Nephron (organoid): ENCODE measurements around the gene TLE1.
A peak's percentile ranks its signal among the peaks of the same experiment; 100 is the strongest.

Experiments used
- H3K27ac Mint-ChIP-seq, 3 experiments: 2 replicates each; pipeline ENCODE4 v1.8.0; 2020; ENCODE audit warnings: mixed read lengths in 3 of 3, mild to moderate bottlenecking in 2 of 3, moderate library complexity in 1 of 3
- H3K27me3 Mint-ChIP-seq: 2 replicates; pipeline ENCODE4 v1.8.0; 2021; ENCODE audit warnings: low read depth, mild to moderate bottlenecking, moderate library complexity, mixed read lengths
- H3K36me3 Mint-ChIP-seq: 2 replicates; pipeline ENCODE4 v1.8.0; 2020; ENCODE audit warnings: low read depth, mixed read lengths
- H3K4me1 Mint-ChIP-seq: 2 replicates; pipeline ENCODE4 v1.8.0; 2020; ENCODE audit warnings: mixed read lengths
- H3K4me3 Mint-ChIP-seq, 3 experiments: 2 replicates each; pipeline ENCODE4 v1.8.0; 2020; ENCODE audit warnings: mild to moderate bottlenecking in 3 of 3, mixed read lengths in 3 of 3, moderate library complexity in 2 of 3
- H3K9me3 Mint-ChIP-seq: 2 replicates; pipeline ENCODE4 v1.8.0; 2020; ENCODE audit warnings: mixed read lengths
- TF ChIP-seq, protein P1 (sequence below), 3 experiments: fragments of 200-600 bp; sonication (generic); IDR thresholded peaks; one replicate each; pipeline ENCODE4 v1.5.0; 2021; ENCODE audit warnings: antibody characterized with exemption in 3 of 3; ENCODE audit not compliant: unreplicated experiment in 3 of 3

Gene TLE1

DNA sequence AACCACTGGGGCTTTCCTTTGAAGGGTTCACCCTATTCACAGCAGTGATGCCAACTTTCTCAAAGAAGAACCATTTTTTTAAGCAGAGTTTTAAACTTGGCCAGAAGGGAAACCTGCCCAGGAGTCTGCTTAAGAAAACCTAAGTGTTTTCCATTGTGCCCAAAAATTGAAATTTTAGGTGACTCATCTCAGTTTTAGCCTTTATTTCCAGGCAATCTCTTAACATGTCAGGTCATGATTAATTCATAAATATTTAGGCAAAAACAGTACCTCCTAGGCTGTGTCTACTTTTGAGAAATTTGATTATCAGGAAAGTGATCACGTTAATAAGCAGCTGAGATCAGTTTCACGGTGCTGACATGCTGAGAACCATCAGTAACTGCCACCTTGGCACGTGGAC, 61.9 kb downstream of the TLE1 start:
- Mint-ChIP-seq H3K27ac (no peak overlapping the region), H3K9me3 (no peaks in the 10 kb centered on the region), H3K4me1 (peaks cover 21% of the 10 kb centered on the region), H3K27me3 (no peaks in the 10 kb centered on the region), H3K4me3 (no peak overlapping the region), H3K36me3 (peaks cover 46% of the 10 kb centered on the region)
- TF ChIP-seq, protein P1, sequence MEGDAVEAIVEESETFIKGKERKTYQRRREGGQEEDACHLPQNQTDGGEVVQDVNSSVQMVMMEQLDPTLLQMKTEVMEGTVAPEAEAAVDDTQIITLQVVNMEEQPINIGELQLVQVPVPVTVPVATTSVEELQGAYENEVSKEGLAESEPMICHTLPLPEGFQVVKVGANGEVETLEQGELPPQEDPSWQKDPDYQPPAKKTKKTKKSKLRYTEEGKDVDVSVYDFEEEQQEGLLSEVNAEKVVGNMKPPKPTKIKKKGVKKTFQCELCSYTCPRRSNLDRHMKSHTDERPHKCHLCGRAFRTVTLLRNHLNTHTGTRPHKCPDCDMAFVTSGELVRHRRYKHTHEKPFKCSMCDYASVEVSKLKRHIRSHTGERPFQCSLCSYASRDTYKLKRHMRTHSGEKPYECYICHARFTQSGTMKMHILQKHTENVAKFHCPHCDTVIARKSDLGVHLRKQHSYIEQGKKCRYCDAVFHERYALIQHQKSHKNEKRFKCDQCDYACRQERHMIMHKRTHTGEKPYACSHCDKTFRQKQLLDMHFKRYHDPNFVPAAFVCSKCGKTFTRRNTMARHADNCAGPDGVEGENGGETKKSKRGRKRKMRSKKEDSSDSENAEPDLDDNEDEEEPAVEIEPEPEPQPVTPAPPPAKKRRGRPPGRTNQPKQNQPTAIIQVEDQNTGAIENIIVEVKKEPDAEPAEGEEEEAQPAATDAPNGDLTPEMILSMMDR (IDR thresholded peaks at IDR 0.05; ENCODE audit: unreplicated experiment in 3 of 3): no peak

- no peak overlapping the region for H3K4me3 Mint-ChIP-seq
- H3K27ac Mint-ChIP-seq: peak overlapping the region in 1 of 3 experiments; percentile 5
- H3K36me3 Mint-ChIP-seq: peaks cover 38% of the 10 kb centered on the region
- TF ChIP-seq, protein P1 (IDR thresholded peaks at IDR 0.05; ENCODE audit: unreplicated experiment in 3 of 3): no peak
- peaks cover 26% of the 10 kb centered on the region for H3K4me1 Mint-ChIP-seq
- H3K9me3 Mint-ChIP-seq: no peaks in the 10 kb centered on the region
- no peaks in the 10 kb centered on the region for H3K27me3 Mint-ChIP-seq
These were observed 62.8 kb downstream of the TLE1 start for GRCh38 chr9:81626511-81626910.

GRCh38 chr9:81625969-81626368, 63.4 kb downstream of the TLE1 start:
- Mint-ChIP-seq H3K27ac (peak overlapping the region in 1 of 3 experiments; percentile 5), H3K4me1 (peaks cover 29% of the 10 kb centered on the region), H3K27me3 (no peaks in the 10 kb centered on the region), H3K9me3 (no peaks in the 10 kb centered on the region), H3K36me3 (peaks cover 37% of the 10 kb centered on the region), H3K4me3 (no peak overlapping the region)
- TF ChIP-seq, protein P1 (IDR thresholded peaks at IDR 0.05; ENCODE audit: unreplicated experiment in 3 of 3): no peak

GRCh38 chr9:81623778-81624177, 65.6 kb downstream of the TLE1 start:
- peaks cover 50% of the 10 kb centered on the region for H3K4me1 Mint-ChIP-seq
- H3K27me3 Mint-ChIP-seq: no peaks in the 10 kb centered on the region
- TF ChIP-seq, protein P1 (IDR thresholded peaks at IDR 0.05; ENCODE audit: unreplicated experiment in 3 of 3): no peak
- no peak overlapping the region for H3K4me3 Mint-ChIP-seq
- peak overlapping the region; percentile 6 to 27 (median 18) for H3K27ac Mint-ChIP-seq
- no peaks in the 10 kb centered on the region for H3K9me3 Mint-ChIP-seq
- peaks cover 48% of the 10 kb centered on the region for H3K36me3 Mint-ChIP-seq

DNA sequence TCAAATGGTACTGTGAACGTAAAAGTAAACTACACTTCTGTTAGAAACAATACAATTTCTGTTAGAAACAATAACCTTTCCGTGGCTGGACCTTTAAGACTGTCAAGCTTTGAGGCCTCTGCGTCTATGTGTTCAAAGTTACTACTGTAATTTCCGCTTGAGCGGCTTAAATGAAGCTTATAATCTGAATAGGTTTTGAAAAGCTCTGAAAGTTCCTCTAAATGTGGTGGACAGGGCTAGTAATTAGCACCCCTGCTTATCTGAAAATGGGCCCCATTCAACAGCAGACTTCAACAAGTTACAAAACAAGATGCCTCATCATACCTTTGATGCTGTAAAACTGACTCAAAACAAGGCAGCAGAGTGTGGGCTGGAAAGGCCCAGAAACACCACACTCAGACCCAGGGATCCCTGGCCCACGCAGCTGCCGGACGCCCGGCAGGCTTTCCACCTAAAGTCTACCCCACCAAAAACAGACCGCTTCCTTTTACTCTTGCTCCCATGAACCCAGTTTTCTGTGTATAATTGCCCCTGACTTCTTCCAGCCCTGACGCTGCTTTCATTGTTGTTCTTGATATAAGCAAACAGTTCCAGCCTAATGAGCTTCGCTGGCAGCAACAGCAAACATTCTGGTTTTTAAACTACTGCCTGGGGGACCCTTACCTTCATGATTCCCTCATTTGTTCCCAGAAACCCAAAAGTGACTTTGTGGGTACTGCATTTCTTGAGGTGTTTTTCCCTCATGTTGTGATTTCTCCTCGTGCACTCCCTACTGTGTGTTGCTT, 66.7 kb downstream of the TLE1 start:
- H3K27me3 Mint-ChIP-seq: no peaks in the 10 kb centered on the region
- H3K9me3 Mint-ChIP-seq: no peaks in the 10 kb centered on the region
- peak overlapping the region; percentile 68 to 85 (median 71) for H3K27ac Mint-ChIP-seq
- peak overlapping the region in 1 of 3 experiments; percentile 7 for H3K4me3 Mint-ChIP-seq
- TF ChIP-seq, protein P1 (IDR thresholded peaks at IDR 0.05; ENCODE audit: unreplicated experiment in 3 of 3): no peak
- H3K4me1 Mint-ChIP-seq: peaks cover 51% of the 10 kb centered on the region
- H3K36me3 Mint-ChIP-seq: peaks cover 55% of the 10 kb centered on the region

- Mint-ChIP-seq H3K9me3 (no peaks in the 10 kb centered on the region), H3K27me3 (no peaks in the 10 kb centered on the region), H3K4me1 (peaks cover 51% of the 10 kb centered on the region)
These were observed 67.5 kb downstream of the TLE1 start for GRCh38 chr9:81621785-81622259.

More at GRCh38 chr9:81621785-81622259, 67.5 kb downstream of the TLE1 start:
- TF ChIP-seq, protein P1 (IDR thresholded peaks at IDR 0.05; ENCODE audit: unreplicated experiment in 3 of 3): no peak
- H3K27ac Mint-ChIP-seq: peak overlapping the region; percentile 68 to 85 (median 71)
- H3K4me3 Mint-ChIP-seq: peak overlapping the region in 1 of 3 experiments; percentile 11
- H3K36me3 Mint-ChIP-seq: peaks cover 57% of the 10 kb centered on the region
